NT2/D1 (cell line): ENCODE data around the gene IQSEC1.

Experiments
- DNase-seq: peaks from one replicate; pipeline ENCODE4 v3.0.0-alpha.2; 2011; ENCODE audit warnings: low read depth, low spot score
- H3K27me3 ChIP-seq: 2 replicates; pipeline ENCODE4 v1.6.0; 2011; ENCODE audit warnings: mild to moderate bottlenecking; ENCODE audit not compliant: insufficient read length, insufficient read depth
- H3K36me3 ChIP-seq: 2 replicates; pipeline ENCODE4 v1.6.1; 2011; ENCODE audit warnings: mild to moderate bottlenecking, low read length, mixed read lengths; ENCODE audit not compliant: insufficient read depth, insufficient read length
- H3K4me1 ChIP-seq: 2 replicates; pipeline ENCODE4 v1.5.1; 2011; ENCODE audit not compliant: insufficient read depth, insufficient read length
- H3K4me3 ChIP-seq: 2 replicates; pipeline ENCODE4 v1.5.1; 2011; ENCODE audit warnings: low read depth; ENCODE audit not compliant: insufficient read length
- H3K9ac ChIP-seq: 2 replicates; pipeline ENCODE4 v1.6.0; 2011; ENCODE audit warnings: low read depth; ENCODE audit not compliant: insufficient read length
- H3K9me3 ChIP-seq: 2 replicates; pipeline ENCODE4 v1.5.1; 2011; ENCODE audit warnings: mild to moderate bottlenecking, low read length; ENCODE audit not compliant: insufficient read depth
- SUZ12 ChIP-seq: IDR thresholded peaks from 2 replicates; pipeline ENCODE4 v1.6.1; 2011; ENCODE audit not compliant: insufficient read length, insufficient read depth; ENCODE audit errors: extremely low read depth
- YY1 ChIP-seq: IDR thresholded peaks from 2 replicates; pipeline ENCODE4 v1.6.1; 2011; ENCODE audit not compliant: insufficient read length, insufficient read depth
- ZNF274 ChIP-seq: IDR thresholded peaks from 2 replicates; pipeline ENCODE4 v1.6.1; 2011; ENCODE audit warnings: mild to moderate bottlenecking, low read depth, low read length

IQSEC1 gene

DNA sequence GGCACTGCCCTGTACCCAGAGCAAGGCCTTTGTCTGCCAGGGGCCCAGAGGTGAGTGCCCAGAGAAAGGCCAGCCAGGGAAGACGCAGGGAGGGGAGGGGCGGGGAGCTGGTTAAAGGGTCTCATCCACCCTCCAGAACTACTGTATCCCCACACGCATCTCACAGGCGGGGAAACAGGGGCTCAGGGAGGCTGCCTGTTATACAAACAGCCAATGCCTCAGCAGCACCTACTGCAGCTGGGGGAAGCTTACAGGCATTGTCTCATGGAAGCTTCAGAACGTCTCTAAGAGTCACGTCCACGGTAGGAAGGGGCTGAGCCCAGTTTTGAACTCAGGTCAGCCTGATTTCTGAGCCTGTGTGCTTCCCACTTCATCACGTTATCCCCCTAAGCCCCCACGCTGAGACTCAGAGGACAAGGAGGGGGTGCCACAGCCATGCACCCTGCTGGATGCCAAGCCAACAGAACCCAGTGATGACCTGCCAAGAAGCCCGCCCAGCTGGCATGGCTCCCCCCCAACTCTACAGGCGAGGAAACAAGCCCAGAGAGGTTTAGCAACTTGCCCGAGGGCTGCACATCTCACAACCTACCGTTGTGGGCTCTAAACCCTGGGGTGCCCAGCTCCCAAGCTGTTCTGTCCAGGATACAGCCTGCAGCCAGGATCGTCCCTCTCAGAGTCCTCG lies 54.5 kb downstream of the IQSEC1 start:
- H3K36me3 ChIP-seq: peaks cover 6% of the 10 kb centered on the region
- H3K9ac ChIP-seq: peak overlapping the region; percentile 80
- peak overlapping the region; percentile 42 for H3K4me3 ChIP-seq
- DNase-seq: no peak
- H3K27me3 ChIP-seq: peaks cover 7% of the 10 kb centered on the region
- H3K4me1 ChIP-seq: peaks cover 51% of the 10 kb centered on the region
- no peak for TF ChIP-seq YY1
- no peak for TF ChIP-seq SUZ12
- no peak for TF ChIP-seq ZNF274
- no peaks in the 10 kb centered on the region for H3K9me3 ChIP-seq

GRCh38 chr3:13018043-13018451 lies 55.2 kb downstream of the IQSEC1 start:
- Histone ChIP-seq H3K4me3 (no peak overlapping the region), H3K4me1 (peaks cover 49% of the 10 kb centered on the region), H3K36me3 (peaks cover 6% of the 10 kb centered on the region), H3K9me3 (no peaks in the 10 kb centered on the region), H3K9ac (peak overlapping the region; percentile 33), H3K27me3 (peaks cover 7% of the 10 kb centered on the region)
- TF ChIP-seq SUZ12 (no peak), YY1 (no peak), ZNF274 (no peak)
- DNase-seq: no peak

DNA sequence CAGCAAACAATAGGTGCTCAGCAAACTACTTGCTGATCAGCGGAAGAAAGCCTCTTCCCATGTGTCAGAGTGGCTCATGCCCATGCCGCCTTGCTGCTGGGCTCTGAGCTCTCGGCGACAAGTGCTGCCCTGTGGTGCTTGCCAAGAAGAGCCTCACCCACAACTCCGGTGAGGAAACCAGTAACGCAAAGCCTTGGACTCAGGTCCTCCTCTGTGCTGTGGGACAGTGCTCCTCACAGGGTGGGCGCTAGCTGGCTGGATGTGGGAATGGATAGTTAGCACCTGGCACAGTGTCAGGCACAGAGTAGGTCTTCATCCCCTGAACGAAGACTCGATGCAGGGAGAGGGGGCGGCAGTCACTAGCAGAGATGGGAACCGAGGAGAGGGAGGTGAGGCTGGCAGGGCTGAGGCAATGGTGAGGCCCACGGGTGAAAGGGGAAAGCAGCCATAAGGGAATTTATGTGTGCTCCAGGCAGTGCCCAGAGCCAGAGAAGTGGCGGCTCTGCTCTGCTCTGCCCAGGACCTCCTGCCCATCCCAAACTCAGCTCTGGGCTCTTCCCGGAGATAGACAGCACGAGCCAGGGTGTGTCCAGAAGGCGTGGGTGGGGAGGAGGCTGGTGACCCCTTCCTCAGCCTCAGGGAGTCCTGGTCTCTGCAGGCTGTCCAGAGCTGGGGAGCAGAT lies 55.7 kb downstream of the IQSEC1 start:
- Histone ChIP-seq H3K9me3 (no peaks in the 10 kb centered on the region), H3K9ac (peak overlapping the region; percentile 33), H3K4me1 (peaks cover 44% of the 10 kb centered on the region), H3K27me3 (peaks cover 7% of the 10 kb centered on the region), H3K4me3 (no peak overlapping the region), H3K36me3 (peaks cover 6% of the 10 kb centered on the region)
- TF ChIP-seq YY1 (no peak), SUZ12 (no peak), ZNF274 (no peak)
- no peak for DNase-seq

GRCh38 chr3:13016721-13017255 lies 56.4 kb downstream of the IQSEC1 start:
- TF ChIP-seq ZNF274: no peak
- TF ChIP-seq YY1: no peak
- no peak for TF ChIP-seq SUZ12
- Histone ChIP-seq H3K4me3 (no peak overlapping the region), H3K4me1 (peaks cover 43% of the 10 kb centered on the region), H3K9ac (no peak overlapping the region), H3K36me3 (peaks cover 6% of the 10 kb centered on the region), H3K9me3 (no peaks in the 10 kb centered on the region), H3K27me3 (peaks cover 7% of the 10 kb centered on the region)
- no peak for DNase-seq

GRCh38 chr3:13016083-13016720 lies 57.0 kb downstream of the IQSEC1 start:
- H3K4me1 ChIP-seq: peaks cover 42% of the 10 kb centered on the region
- H3K36me3 ChIP-seq: peaks cover 6% of the 10 kb centered on the region
- no peak for TF ChIP-seq ZNF274
- no peak for TF ChIP-seq SUZ12
- no peak for TF ChIP-seq YY1
- no peak for DNase-seq
- H3K4me3 ChIP-seq: no peak overlapping the region
- H3K9ac ChIP-seq: no peak overlapping the region
- H3K27me3 ChIP-seq: peaks cover 7% of the 10 kb centered on the region
- H3K9me3 ChIP-seq: no peaks in the 10 kb centered on the region

DNA sequence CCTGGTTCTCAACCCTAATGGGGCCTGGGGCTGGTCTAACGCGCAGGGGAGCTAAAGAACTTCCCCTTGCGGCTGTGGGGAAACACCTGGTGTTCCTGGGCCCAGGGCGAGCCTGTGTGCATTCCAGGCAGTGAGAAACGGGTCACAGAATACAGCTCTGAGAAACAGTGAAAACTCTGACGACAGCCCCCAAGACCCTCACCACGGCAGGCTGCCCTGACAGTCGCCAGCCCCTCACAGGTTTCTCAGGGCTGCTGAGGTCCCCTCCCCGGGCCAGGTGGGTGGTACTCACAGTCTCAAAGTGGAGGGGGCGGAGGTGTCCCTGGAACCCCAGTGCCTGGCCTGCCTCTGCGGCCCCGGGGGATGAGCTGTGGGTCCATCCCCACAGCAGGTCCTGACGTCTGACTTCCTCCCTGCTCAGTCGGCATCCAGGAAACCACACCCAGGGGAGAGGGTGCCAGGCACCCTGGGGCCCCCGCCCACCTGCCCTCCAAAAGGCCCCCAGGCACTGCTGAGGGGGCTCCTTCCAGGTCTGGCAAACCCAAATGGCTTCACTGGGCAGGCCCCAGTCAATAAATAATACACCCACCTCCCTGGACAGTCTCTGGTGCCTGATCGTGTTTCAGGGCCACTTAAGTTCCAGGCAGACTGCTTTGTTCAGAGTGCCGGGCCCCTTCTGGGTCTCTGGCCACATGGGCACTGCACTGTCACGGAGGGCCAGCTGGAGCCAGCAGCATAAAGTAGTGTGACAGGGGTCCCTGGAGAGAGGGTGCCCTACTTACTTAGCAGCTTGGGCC lies 57.7 kb downstream of the IQSEC1 start:
- H3K9me3 ChIP-seq: no peaks in the 10 kb centered on the region
- H3K9ac ChIP-seq: no peak overlapping the region
- peaks cover 7% of the 10 kb centered on the region for H3K27me3 ChIP-seq
- TF ChIP-seq YY1 (no peak), ZNF274 (no peak), SUZ12 (no peak)
- peaks cover 6% of the 10 kb centered on the region for H3K36me3 ChIP-seq
- DNase-seq: no peak
- no peak overlapping the region for H3K4me3 ChIP-seq
- H3K4me1 ChIP-seq: peaks cover 40% of the 10 kb centered on the region
